HG02981 (cell line): Measurements from ENCODE around the gene WFS1.

Source experiments
- ATAC-seq: cut with Tn5 transposase; IDR thresholded peaks from one replicate; pipeline ENCODE4 v1.9.1; 2021; ENCODE audit warnings: mild to moderate bottlenecking, moderate library complexity; ENCODE audit not compliant: unreplicated experiment

Gene WFS1

DNA sequence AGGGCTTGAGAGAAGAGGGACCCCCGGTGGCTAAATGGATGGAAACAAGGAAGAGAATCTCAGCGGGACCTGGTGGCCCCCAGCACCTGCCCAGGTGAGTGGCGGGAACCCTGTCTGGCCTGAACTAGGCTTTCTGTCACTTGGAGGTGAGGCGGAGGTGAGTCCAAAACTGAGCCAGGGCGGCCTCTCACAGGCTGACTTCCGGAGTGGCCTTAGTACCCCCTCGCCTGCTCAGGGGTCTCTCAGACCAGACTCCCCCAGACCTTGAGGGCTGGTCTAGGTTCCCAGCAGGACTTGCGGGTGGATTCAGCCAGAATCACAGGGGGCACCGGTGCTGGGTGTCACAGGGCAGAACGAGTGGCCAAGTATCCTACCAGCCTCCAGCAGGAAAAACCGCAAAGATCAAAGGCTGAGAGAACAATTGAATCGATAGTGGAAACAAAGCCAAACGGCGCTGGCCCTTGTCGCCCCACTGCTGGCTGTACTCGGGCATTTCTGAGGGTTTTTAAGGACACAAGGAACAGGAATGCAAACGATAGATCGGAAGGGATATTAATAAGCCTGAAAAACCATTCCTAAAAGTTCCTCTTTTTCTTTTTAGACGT, 67.8 kb downstream of the WFS1 start:
- no peak for ATAC-seq

DNA sequence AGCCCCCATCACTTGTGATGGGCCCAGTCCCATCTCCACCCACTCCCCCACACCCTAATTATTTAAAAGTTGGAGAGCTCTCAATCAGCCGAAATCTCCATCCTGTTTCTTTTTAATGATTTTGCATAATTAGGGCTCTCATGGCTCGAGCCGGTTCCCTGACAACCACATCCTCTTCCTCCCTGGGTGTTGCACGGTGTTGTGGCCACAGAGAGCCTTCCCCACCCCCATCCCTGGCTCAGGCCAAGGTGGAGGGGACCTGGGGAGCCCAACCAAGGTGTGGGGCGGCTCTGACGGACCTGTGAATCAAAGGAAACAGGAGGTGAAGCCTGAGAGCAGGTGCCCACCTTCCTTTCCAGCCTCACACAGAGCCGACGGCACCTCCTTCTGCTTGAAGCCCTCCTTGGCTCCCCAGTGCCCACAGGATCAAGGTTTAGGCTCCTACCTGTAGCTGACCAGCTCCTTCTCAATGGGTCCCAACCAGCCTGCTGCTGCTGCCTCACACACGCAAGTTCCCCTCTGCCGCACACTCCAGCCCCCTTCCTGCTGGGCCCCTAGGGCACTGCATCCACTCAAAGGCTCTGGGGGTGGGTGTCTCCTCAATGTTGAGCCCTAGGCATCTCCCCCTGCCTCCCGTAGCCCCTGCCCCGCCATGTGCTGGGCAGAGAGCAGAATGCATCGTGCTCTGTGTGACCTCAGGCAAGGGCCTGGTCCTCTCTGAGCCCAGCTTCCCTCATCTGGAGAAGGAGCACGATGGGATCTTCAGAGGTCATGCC, 68.7 kb downstream of the WFS1 start:
- ATAC-seq: no peak

GRCh38 chr4:6338951-6339817, 69.5 kb downstream of the WFS1 start:
- ATAC-seq: no peak

- no peak for ATAC-seq
Measured at GRCh38 chr4:6339818-6340445, 70.3 kb downstream of the WFS1 start.

GRCh38 chr4:6340446-6341015, 70.9 kb downstream of the WFS1 start:
- no peak for ATAC-seq

GRCh38 chr4:6341696-6342095, 72.0 kb downstream of the WFS1 start:
- no peak for ATAC-seq

DNA sequence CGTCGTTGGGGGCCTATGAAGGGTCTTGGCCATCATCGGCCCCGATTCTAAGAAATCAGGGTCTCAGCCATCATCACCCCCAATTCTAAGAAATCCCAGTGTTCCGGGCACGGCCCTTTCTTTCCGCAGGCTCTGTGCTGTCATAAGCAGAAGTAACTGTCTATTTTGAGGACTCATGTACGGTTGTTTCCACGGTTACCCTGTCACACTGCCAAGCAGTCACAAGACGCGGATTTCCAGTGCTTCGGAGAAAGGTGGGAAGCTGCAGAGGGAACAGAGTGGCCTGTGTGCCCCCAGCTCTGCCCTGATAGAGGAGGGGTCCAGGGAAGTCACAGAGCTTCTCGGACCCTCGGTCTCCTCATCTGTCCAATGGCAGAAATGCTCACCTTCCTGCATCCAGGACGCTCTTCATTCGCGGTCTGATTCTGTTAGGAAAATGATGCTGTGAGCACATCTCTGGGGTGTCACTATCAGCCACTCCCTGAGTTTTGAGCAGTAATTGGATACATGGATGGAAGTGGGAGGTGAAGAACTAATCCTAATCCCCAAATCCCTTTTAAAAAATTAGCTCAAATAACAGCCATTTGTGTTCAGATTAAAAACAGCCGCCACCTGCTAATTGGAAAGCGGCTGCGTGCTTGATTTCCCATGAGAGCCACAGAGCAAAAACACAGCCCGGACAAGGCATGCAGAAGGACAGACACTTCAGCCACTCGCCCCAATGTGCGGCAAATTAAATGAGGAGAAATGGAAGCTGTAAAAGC, 73.1 kb downstream of the WFS1 start:
- ATAC-seq: no peak

DNA sequence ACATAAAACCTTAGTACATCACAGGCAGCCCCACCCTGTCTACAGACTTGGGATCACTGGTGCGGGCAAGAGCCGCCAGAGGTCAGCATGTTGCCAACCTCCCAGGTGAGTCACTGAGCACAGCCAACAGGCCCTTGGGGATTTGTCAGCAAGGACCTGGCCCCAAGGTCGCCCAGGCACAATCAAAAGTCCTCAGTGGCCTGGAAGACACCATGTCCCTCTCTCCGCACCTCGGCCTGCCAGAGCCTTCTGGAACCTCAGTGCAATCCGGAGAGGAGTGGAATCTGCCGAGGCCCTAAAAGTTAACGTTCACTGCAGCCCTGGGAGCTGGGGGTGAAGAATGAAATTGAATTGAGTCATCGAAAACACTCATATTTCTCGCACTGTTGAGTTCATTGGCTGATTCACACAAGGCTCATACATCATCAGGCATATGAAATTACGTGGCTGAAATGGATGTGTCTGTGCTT, 74.3 kb downstream of the WFS1 start:
- no peak for ATAC-seq

GRCh38 chr4:6345096-6345830, 75.6 kb downstream of the WFS1 start:
- ATAC-seq: no peak

DNA sequence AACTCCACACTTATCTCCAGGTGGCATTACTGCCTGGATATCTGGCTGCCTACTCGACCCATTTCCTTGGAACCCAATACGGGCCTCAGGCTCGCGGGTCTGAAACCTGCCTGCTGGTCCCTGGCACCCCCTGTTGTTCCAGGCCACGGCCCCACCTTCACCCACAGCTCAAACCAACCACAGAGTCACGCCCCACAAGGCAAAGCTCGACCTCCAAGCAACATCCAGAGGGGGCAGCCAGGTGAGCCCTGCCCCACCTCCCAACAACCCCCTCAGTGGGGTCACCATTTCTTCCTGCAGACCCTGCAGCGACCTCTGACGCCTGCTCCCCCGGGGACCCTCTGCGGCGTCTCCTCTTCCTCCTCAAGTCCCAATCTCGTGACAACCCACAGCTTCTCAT, 76.2 kb downstream of the WFS1 start:
- no peak for ATAC-seq

DNA sequence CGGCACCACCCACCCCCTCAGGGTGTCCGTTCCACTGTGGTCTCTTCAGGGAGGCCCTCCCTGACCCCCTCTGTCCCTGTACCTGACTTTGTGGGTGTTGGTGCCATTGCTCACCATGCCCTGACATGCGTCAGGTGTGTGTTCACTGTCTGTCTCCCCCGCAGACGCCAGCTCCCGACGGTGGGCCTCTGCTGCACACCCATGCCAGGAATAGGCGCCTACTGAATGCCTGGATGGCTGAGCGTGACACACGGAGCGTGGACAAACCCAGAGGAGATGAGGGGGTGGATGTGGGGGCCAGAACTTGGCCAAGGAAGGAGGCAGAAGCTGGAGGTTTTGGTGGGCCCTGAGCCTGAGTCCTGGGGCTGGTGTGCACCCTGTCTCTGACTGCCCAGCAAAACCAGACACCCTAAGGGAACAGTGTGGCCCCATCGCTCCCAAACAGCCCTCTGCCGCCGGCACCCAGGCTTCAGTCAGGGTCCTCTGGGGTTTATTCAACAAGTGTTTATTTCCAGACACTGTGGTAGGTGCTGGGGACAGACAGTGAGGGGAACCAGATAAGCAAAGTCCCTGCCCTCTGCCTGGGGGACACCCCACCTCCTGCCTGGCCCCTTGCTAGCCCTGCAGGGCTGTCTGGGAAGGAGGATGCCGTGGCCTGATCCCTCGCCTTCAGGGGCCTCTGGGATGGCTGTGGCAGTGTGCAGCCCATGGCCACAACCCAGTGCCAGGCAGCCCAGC, 76.9 kb downstream of the WFS1 start:
- no peak for ATAC-seq

DNA sequence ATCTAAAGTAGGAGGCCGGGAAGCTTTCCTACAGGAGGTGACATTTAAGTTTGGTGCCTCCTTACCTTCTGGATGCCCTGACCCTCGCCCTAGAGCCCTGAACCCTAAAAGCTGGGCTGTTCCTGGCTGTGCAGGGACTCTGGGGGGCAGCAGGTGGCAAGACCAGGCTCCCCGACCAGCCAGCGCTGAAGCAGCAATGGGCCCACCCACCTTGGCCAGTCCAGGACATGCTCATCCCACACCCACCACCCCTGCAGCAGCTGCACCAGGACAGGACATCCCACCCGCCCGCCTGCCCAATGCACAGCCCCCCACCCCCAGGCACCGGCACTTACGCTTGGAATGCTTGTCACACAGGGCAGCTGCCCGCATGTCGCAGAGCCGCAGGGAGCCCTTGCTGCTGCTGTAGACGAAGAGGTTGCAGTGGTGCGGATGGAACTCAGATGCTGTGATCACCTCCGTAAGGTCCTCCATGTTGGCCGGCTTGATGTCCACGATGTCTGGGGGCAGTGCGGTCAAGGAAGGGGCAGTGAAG, 77.9 kb downstream of the WFS1 start:
- no peak for ATAC-seq

GRCh38 chr4:6348408-6348807, 78.8 kb downstream of the WFS1 start:
- no peak for ATAC-seq

DNA sequence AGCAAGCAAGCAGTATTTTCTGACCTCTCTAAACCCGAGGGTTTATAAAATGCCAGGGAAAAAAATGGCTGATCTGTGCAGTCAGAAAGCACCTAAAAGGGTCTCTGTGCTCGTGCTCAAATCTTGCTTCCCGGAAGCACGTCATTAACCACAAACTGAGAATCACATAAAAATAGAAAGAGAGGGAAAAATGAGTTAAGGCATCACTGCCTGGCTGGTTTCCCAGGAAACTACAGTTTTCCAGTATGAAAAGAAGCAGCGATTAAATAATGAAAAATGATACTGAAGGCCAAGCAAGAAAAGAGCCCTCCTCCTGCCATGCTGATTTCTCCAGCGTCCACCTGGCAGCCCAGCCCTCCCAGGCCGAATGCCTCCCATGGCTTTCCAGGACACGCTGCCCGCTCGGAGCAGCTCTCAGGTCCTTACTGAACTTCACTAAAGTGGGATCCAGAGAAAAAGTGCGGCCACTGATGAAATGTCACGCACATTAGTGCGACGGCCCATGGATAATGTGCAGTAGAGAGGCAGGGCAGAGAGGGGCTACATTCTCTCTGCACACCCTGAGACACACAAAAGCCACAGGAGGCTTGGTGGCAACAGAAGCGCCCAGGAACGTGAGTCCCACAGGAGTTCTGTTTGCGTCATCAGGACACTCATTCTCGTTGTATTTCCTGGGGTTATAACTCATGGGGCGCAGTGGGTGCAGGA, 80.4 kb downstream of the WFS1 start:
- ATAC-seq: no peak

GRCh38 chr4:6350646-6351045, 81.0 kb downstream of the WFS1 start:
- no peak for ATAC-seq

DNA sequence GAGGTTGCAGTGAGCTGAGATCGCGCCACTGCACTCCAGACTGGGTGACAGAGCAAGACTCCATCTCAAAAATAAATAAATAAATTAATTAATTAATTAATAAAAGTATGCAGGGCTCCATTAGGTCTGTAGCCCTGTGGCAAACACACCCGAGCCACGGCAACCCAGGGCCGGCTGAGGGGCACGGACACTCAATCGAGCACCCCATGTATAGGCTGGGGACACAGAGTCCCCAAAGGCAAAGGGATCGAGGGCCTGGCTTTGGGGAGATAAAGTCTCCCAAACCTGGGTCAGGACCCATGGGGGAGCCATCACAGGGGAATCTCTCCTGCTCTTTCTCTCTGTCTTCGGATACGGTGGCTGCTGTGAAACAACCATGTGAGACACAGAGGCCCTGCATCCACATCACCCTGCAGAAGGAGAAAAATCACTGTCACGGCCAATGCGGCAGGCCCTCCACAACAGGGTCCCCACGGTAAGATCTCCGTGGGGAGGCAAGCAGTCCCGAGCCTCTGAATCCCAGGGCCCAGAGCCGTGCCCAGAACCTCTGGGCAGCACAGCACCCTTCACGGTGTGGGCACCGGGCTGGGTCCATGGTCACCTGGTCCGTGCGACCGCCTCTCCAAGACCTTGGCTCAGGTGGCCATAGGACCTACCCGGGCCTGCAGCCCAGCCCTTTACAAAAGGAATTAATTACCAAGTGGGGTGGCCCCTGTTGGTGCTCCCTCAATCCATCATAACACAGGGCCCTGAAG, 81.8 kb downstream of the WFS1 start:
- no peak for ATAC-seq

- ATAC-seq: no peak
Measured at GRCh38 chr4:6352031-6352692, 82.5 kb downstream of the WFS1 start.
